HepG2 (cell line): ENCODE data around the gene LINGO3. TPM values are rescaled to one million over a fixed set of nuclear protein-coding genes. Genes with fewer than 3 reads are reported as not detected.

ENCODE experiments used
- ATAC-seq: fragments of 200-7000 bp; cut with Tn5 transposase; 3 replicates; pipeline ENCODE4 v1.9.1; 2020; ENCODE audit warnings: mild to moderate bottlenecking, moderate library complexity
- BruUV-seq: library from RNA; stranded (reverse); fragments of 400-500 nt; replicated peaks from 2 replicates; lab custom pipeline; 2021; lab: Mats Ljungman, UMichigan
- CTCF ChIA-PET: fragments of 300-600 bp; formaldehyde crosslinking; extraction: SDS; loops from one replicate; lab custom pipeline; 2021; ENCODE audit warnings: low total read pairs, inconsistent platforms, low intra/inter-chr PET ratio; lab: Yijun Ruan, JAX
- POLR2A ChIA-PET: fragments of 350-600 bp; sonication (Branson Sonifier 250); formaldehyde crosslinking; loops from one replicate; lab custom pipeline; 2020; ENCODE audit warnings: antibody characterized with exemption, inconsistent platforms; lab: Yijun Ruan, JAX
- DNase-seq: peaks from one replicate; pipeline ENCODE4 v3.0.0-alpha.2; 2015; ENCODE audit warnings: low spot score
- FAIRE-seq: peaks from 3 replicates; lab custom pipeline; 2011; peaks lifted over from hg19 to GRCh38; lab: Jason Lieb, UNC
- H2AFZ ChIP-seq: one replicate; pipeline ENCODE4 v1.6.1; 2011; ENCODE audit warnings: low read length, inconsistent platforms
- H3K27ac ChIP-seq: fragments of 300-600 bp; 3 replicates; pipeline ENCODE4 v1.8.0; 2011; ENCODE audit warnings: mixed run types, mild to moderate bottlenecking, mixed read lengths, low read length, inconsistent platforms; ENCODE audit not compliant: insufficient read depth; ENCODE audit errors: extremely low read length
- H3K27me3 ChIP-seq, 2 experiments: fragments of 200-600 bp in 1 of 2; 2 replicates in 1 of 2; 3 replicates in 1 of 2; pipeline versions ENCODE4 v1.6.0 to v1.8.0; 2011; ENCODE audit warnings: low read length in 2 of 2, mild to moderate bottlenecking in 2 of 2, moderate library complexity in 2 of 2, inconsistent platforms in 1 of 2; ENCODE audit not compliant: insufficient read depth in 2 of 2, control insufficient read depth in 1 of 2
- H3K36me3 ChIP-seq, 2 experiments: fragments of 200-600 bp in 1 of 2; replicated peaks in 1 of 2; 2 replicates in 1 of 2; 3 replicates in 1 of 2; pipeline versions ENCODE4 v1.5.1 to v1.8.0; 2011; ENCODE audit warnings: low read length in 2 of 2, inconsistent platforms in 1 of 2; ENCODE audit not compliant: insufficient read depth in 2 of 2, control insufficient read depth in 1 of 2
- H3K4me1 ChIP-seq: 2 replicates; pipeline ENCODE4 v1.5.1; 2012; ENCODE audit warnings: low read length, inconsistent platforms; ENCODE audit not compliant: insufficient read depth
- H3K4me2 ChIP-seq: 2 replicates; pipeline ENCODE4 v1.6.0; 2011; ENCODE audit warnings: low read depth, low read length, inconsistent platforms
- H3K4me3 ChIP-seq, 3 experiments: fragments of 200-600 bp in 1 of 3; sonication (generic), shearing (Covaris generic) in 1 of 3; replicated peaks in 1 of 3; 2 replicates each; pipeline ENCODE4 v1.5.1; 2011 to 2016; ENCODE audit warnings: low read length in 3 of 3, inconsistent platforms in 2 of 3, low read depth in 2 of 3, mild to moderate bottlenecking in 2 of 3, control low read depth in 1 of 3, mixed read lengths in 1 of 3; ENCODE audit not compliant: insufficient read depth in 1 of 3
- H3K79me2 ChIP-seq: one replicate; pipeline ENCODE4 v1.6.1; 2011; ENCODE audit warnings: low read length, inconsistent platforms; ENCODE audit not compliant: insufficient read depth
- H3K9ac ChIP-seq: 2 replicates; pipeline ENCODE4 v1.6.0; 2011; ENCODE audit warnings: mild to moderate bottlenecking, low read depth, low read length, inconsistent platforms; ENCODE audit not compliant: insufficient read depth
- H3K9me3 ChIP-seq: 2 replicates; pipeline ENCODE4 v1.5.1; 2012; ENCODE audit warnings: mild to moderate bottlenecking, low read length
- H4K20me1 ChIP-seq: 2 replicates; pipeline ENCODE4 v1.6.0; 2011; ENCODE audit warnings: inconsistent platforms, mild to moderate bottlenecking, low read length, moderate library complexity; ENCODE audit not compliant: insufficient read depth
- CSRNP2 ChIP-seq: sonication (generic); formaldehyde crosslinking; conservative IDR thresholded peaks from 2 replicates; pipeline ENCODE4 v1.8.0; 2022; ENCODE audit warnings: low read depth, missing genetic modification reagents
- EZH2 ChIP-seq: conservative IDR thresholded peaks from 2 replicates; pipeline ENCODE4 v1.6.1; 2012; ENCODE audit warnings: mild to moderate bottlenecking, low read depth, low read length, moderate library complexity
- POLR2A ChIP-seq, 2 experiments: IDR thresholded peaks; 2 replicates each; pipeline ENCODE4 v1.6.1; 2011; ENCODE audit warnings: low read depth in 2 of 2, low read length in 2 of 2, mild to moderate bottlenecking in 1 of 2, moderate library complexity in 1 of 2; ENCODE audit not compliant: insufficient read depth in 1 of 2
- SMARCE1 ChIP-seq: fragments of 450-650 bp; IDR thresholded peaks from 2 replicates; pipeline ENCODE4 v1.6.1; 2017; ENCODE audit warnings: borderline replicate concordance
- SOX6 ChIP-seq, 2 experiments: fragments of 450-650 bp in 1 of 2; sonication (generic) in 1 of 2; formaldehyde crosslinking in 1 of 2; IDR thresholded peaks; 2 replicates each; pipeline versions ENCODE4 v1.4.0 to v1.6.1; 2017 to 2020; ENCODE audit warnings: antibody characterized with exemption in 1 of 2, mild to moderate bottlenecking in 1 of 2, missing genetic modification reagents in 1 of 2
- ZBTB43 ChIP-seq: sonication (generic); formaldehyde crosslinking; conservative IDR thresholded peaks from 2 replicates; pipeline ENCODE4 v1.4.0; 2020; ENCODE audit warnings: missing genetic modification reagents
- ZNF18 ChIP-seq: sonication (generic); formaldehyde crosslinking; IDR thresholded peaks from 2 replicates; pipeline ENCODE4 v1.8.0; 2022; ENCODE audit warnings: mild to moderate bottlenecking, missing genetic modification reagents; ENCODE audit not compliant: insufficient replicate concordance
- ZNF30 ChIP-seq: sonication (generic); formaldehyde crosslinking; IDR thresholded peaks from 2 replicates; pipeline ENCODE4 v1.5.0; 2020; ENCODE audit warnings: mild to moderate bottlenecking, missing genetic modification reagents
- ZNF337 ChIP-seq: sonication (generic); formaldehyde crosslinking; IDR thresholded peaks from 2 replicates; pipeline ENCODE4 v1.5.1; 2020; ENCODE audit warnings: missing genetic modification reagents, low read depth, mild to moderate bottlenecking, borderline replicate concordance
- ZNF367 ChIP-seq: sonication (generic); formaldehyde crosslinking; IDR thresholded peaks from 2 replicates; pipeline ENCODE4 v1.4.0; 2020; ENCODE audit warnings: missing genetic modification reagents, borderline replicate concordance
- WGBS: methylation state at CpG from one replicate; pipeline ENCODE4 v1.1.6; 2017; ENCODE audit warnings: low lambda C conversion rate; 5-methylcytosine and 5-hydroxymethylcytosine counted together
- in situ Hi-C: cut with HindIII; loops from 2 replicates; pipeline ENCODE4 v1.10.0; 2017; ENCODE audit warnings: low pct_unique_long_range_greater_than_20kb; ENCODE audit not compliant: extremely low pct_ligation_motif_present
- intact Hi-C: fragments of 100-400 bp; cut with micrococcal nuclease; formaldehyde crosslinking; loops from one replicate; pipeline ENCODE4 v1.10.0; 2022; ENCODE audit not compliant: unreplicated experiment
- polyA plus RNA-seq, 8 experiments: library from polyadenylated mRNA; depleted of rRNA in 3 of 8; stranded (reverse) in 7 of 8; unstranded in 1 of 8; fragments of >200 nt; fragmentation: Illumina TruSeq in 4 of 8; extraction: Trizol in 4 of 8; gene quantifications; 2 replicates each; pipeline versions ENCODE4 v1.2.1 to v1.2.3, GENCODE V29; 2011 to 2016; ENCODE audit warnings: low read depth in 4 of 8, missing spikeins in 1 of 8, mixed read lengths in 1 of 8; ENCODE audit not compliant: insufficient read depth in 1 of 8
- total RNA-seq, 5 experiments: library from RNA; depleted of rRNA; stranded (reverse); fragments of >200 nt; fragmentation: Illumina TruSeq; extraction: Trizol; gene quantifications; 2 replicates each; pipeline ENCODE4 v1.2.3, GENCODE V29; 2016; ENCODE audit warnings: low read depth in 1 of 5
- TF ChIP-seq, protein P1 (sequence below): sonication (generic); formaldehyde crosslinking; IDR thresholded peaks from 2 replicates; pipeline ENCODE4 v1.5.1; 2020; ENCODE audit warnings: mild to moderate bottlenecking, missing genetic modification reagents
- TF ChIP-seq, protein P2 (sequence below): sonication (generic); formaldehyde crosslinking; IDR thresholded peaks from 2 replicates; pipeline ENCODE4 v1.8.1; 2023; ENCODE audit warnings: mild to moderate bottlenecking, missing genetic modification reagents

Gene LINGO3
- total and polyA plus RNA-seq, 2 of the 13 experiments (the other 11 are each of a cell fraction or from before 2014, with no cell fraction given), result not detected

DNA sequence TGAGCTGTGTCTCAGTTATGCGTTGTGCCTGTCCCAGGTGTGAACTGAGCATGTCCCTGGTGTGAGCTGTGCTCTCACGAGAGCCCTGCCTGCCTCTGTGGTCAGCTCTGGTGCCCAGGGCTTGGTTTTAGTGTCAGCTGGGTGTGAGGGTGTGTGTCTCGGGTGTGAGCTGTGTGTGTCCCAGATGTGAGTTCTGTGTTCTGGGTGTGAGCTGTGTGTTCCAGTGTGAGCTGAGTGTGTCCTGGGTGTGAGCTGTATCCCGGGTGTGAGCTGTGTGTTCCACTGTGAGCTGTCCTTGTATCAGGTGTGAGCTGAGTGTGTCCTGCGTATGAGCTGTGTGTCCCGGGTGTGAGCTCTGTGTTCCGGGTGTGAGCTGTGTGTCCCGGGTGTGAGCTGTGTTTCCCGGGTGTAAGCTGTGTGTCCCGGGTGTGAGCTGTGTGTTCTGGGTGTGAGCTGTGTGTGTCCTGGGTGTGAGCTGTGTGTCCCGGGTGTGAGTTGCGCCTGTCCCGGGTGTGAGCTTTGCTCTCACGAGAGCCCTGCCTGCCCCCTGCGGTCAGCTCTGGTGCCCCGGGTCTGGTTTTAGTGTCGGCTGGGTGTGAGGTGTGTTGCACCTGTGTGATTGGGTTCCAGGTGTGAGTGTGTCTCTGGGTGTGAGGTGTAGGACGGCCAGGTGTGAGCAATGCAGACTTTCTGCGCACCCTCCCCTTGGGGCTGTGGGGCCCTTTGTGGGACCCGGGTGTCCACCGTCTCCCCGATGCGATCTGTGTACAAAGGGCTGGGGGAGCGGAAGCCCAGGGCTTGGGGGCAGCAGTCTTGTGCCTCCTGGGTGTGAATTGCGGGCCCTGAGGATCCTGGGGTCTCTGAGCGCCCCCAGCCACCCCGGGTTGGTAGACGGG is 18.9 kb downstream of the LINGO3 start:
- Histone ChIP-seq H4K20me1 (no peaks in the 10 kb centered on the region; the same call in 1 of the 2 replicates), H3K4me1 (peaks cover 46% of the 10 kb centered on the region), H3K9ac (0 out of 2 replicates have a peak overlapping the region, but pooled peaks have one; percentile 18), H3K4me3 (peak overlapping the region in 1 of 3 experiments; percentile 53; a peak in 2 of 6 replicates), H3K36me3 (no peaks in the 10 kb centered on the region), H3K4me2 (peak overlapping the region; percentile 68), H3K79me2 (no peaks in the 10 kb centered on the region), H2AFZ (no peak overlapping the region), H3K27me3 (peaks cover 30 to 83% of the 10 kb centered on the region in 2 experiments)
- WGBS, result 27% methylated on average over 5 of the region's 28 CpGs
- DNase-seq (no peak), FAIRE-seq (no peak), ATAC-seq (peak; percentile 19; the same call in 2 of the 3 replicates)
- POLR2A ChIA-PET, result interaction anchor here (0.9 kb wide), 1 partner anchor 54 kb away, joined by 5 read pairs; no protein-coding TSS in a partner anchor
- in situ Hi-C loops, result no loop called here
- CTCF ChIA-PET, result no interaction called here
- BruUV-seq, result no TSS peak
- TF ChIP-seq, protein P1, sequence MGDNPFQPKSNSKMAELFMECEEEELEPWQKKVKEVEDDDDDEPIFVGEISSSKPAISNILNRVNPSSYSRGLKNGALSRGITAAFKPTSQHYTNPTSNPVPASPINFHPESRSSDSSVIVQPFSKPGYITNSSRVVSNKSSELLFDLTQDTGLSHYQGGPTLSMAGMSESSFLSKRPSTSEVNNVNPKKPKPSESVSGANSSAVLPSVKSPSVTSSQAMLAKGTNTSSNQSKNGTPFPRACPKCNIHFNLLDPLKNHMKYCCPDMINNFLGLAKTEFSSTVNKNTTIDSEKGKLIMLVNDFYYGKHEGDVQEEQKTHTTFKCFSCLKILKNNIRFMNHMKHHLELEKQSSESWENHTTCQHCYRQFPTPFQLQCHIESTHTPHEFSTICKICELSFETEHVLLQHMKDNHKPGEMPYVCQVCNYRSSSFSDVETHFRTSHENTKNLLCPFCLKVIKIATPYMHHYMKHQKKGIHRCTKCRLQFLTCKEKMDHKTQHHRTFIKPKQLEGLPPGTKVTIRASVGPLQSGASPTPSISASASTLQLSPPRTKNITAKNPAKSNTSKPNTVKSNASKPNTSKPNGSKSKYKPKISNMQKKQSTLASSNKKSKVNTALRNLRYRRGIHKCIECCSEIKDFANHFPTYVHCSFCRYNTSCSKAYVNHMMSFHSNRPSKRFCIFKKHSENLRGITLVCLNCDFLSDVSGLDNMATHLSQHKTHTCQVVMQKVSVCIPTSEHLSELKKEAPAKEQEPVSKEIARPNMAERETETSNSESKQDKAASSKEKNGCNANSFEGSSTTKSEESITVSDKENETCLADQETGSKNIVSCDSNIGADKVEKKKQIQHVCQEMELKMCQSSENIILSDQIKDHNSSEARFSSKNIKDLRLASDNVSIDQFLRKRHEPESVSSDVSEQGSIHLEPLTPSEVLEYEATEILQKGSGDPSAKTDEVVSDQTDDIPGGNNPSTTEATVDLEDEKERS (CRISPR knock-in tag), result 0 out of 2 replicates have a peak, but pooled peaks have one; percentile 14
- TF ChIP-seq, protein P2, sequence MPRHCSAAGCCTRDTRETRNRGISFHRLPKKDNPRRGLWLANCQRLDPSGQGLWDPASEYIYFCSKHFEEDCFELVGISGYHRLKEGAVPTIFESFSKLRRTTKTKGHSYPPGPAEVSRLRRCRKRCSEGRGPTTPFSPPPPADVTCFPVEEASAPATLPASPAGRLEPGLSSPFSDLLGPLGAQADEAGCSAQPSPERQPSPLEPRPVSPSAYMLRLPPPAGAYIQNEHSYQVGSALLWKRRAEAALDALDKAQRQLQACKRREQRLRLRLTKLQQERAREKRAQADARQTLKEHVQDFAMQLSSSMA (CRISPR knock-in tag), result no peak
- TF ChIP-seq ZBTB43 (CRISPR knock-in tag) (peak; percentile 85; the same call in 1 of the 2 replicates), ZNF30 (CRISPR knock-in tag) (0 out of 2 replicates have a peak, but pooled peaks have one; percentile 32), SMARCE1 (no peak), ZNF18 (CRISPR knock-in tag) (peak; percentile 100), POLR2A (IDR thresholded peaks at IDR 0.05; ENCODE audit: insufficient read depth in 1 of 2, low read depth in 2 of 2, low read length in 2 of 2) (no peak), SOX6 (IDR thresholded peaks at IDR 0.05) (no peak), SOX6 (CRISPR knock-in tag; IDR thresholded peaks at IDR 0.05) (no peak), ZNF367 (no peak), EZH2 (peak; percentile 72), CSRNP2 (no peak), ZNF337 (CRISPR knock-in tag) (no peak)
- TF ChIP-seq, all 625 proteins: peak for 5
- Histone ChIP-seq H3K27ac (no peak overlapping the region), H3K9me3 (no peaks in the 10 kb centered on the region)
- intact Hi-C loops, result no loop called here
